A673 (cell line): ENCODE results near the gene TMEM259. TPM values are rescaled to one million over a fixed set of nuclear protein-coding genes. Genes with fewer than 3 reads are reported as not detected.
A peak's percentile ranks its signal among the peaks of the same experiment; 100 is the strongest.

Experiments
- BruUV-seq: library from RNA; stranded (reverse); fragments of 400-500 nt; replicated peaks from 2 replicates; lab custom pipeline; 2021; lab: Mats Ljungman, UMichigan
- CTCF ChIA-PET: fragments of 300-600 bp; sonication (Branson Sonifier 250); formaldehyde crosslinking; loops from one replicate; lab custom pipeline; 2022; ENCODE audit warnings: antibody characterized with exemption; lab: Charles Lee
- POLR2A ChIA-PET: fragments of 300-600 bp; sonication (Branson Sonifier 250); formaldehyde crosslinking; loops from one replicate; lab custom pipeline; 2022; ENCODE audit warnings: antibody characterized with exemption; ENCODE audit not compliant: low non-redundant PET; lab: Charles Lee
- DNase-seq: peaks from one replicate; pipeline ENCODE4 v3.0.0-alpha.2; 2015; ENCODE audit warnings: low spot score
- H3K27ac ChIP-seq: fragments of 200-600 bp; sonication (generic); 2 replicates; pipeline ENCODE4 v1.5.1; 2016; ENCODE audit warnings: mixed run types, low read depth, mild to moderate bottlenecking, mixed read lengths, antibody characterized with exemption, low read length; ENCODE audit not compliant: poor library complexity, severe bottlenecking
- H3K27me3 ChIP-seq: fragments of 200-600 bp; sonication (generic); replicated peaks from 2 replicates; pipeline ENCODE4 v1.6.1; 2017; ENCODE audit warnings: mixed run types, low read depth, mild to moderate bottlenecking, mixed read lengths, antibody characterized with exemption, low read length; ENCODE audit not compliant: insufficient read depth, poor library complexity
- H3K36me3 ChIP-seq: fragments of 200-600 bp; sonication (generic); 2 replicates; pipeline ENCODE4 v1.6.1; 2016; ENCODE audit warnings: mixed run types, mild to moderate bottlenecking, mixed read lengths, antibody characterized with exemption, low read length; ENCODE audit not compliant: insufficient read depth, poor library complexity, severe bottlenecking
- H3K4me1 ChIP-seq: fragments of 200-600 bp; sonication (generic); 2 replicates; pipeline ENCODE4 v1.6.1; 2017; ENCODE audit warnings: mixed run types, mild to moderate bottlenecking, mixed read lengths, antibody characterized with exemption, low read length; ENCODE audit not compliant: insufficient read depth, poor library complexity, severe bottlenecking
- H3K4me3 ChIP-seq: fragments of 200-600 bp; sonication (generic); 2 replicates; pipeline ENCODE4 v1.5.1; 2016; ENCODE audit warnings: low read depth, mixed run types, mild to moderate bottlenecking, mixed read lengths, low read length; ENCODE audit not compliant: poor library complexity, severe bottlenecking
- H3K9me3 ChIP-seq: fragments of 200-600 bp; sonication (generic); 2 replicates; pipeline ENCODE4 v1.6.1; 2016; ENCODE audit warnings: mixed run types, low read depth, mild to moderate bottlenecking, mixed read lengths, antibody characterized with exemption, low read length; ENCODE audit not compliant: poor library complexity, severe bottlenecking
- CTCF ChIP-seq: fragments of 300-800, 200-600 bp; sonication (generic); conservative IDR thresholded peaks from 2 replicates; pipeline ENCODE4 v1.5.1; 2017; ENCODE audit warnings: low read depth, mild to moderate bottlenecking, antibody characterized with exemption, low read length, moderate library complexity, mixed read lengths
- EZH2 ChIP-seq: fragments of 200-600 bp; sonication (generic); IDR thresholded peaks from 2 replicates; pipeline ENCODE4 v1.6.1; 2017; ENCODE audit warnings: borderline replicate concordance, low read depth, mild to moderate bottlenecking, mixed read lengths, antibody characterized with exemption, low read length; ENCODE audit not compliant: poor library complexity, severe bottlenecking
- intact Hi-C: fragments of 100-400 bp; cut with micrococcal nuclease; formaldehyde crosslinking; loops from one replicate; pipeline ENCODE4 v1.10.0; 2022; ENCODE audit not compliant: unreplicated experiment
- total RNA-seq: library from RNA; stranded (reverse); gene quantifications from 2 replicates; pipeline ENCODE4 v1.2.3, GENCODE V29; 2021

Gene TMEM259
- total RNA-seq, 1 experiment from 2014 or later, result 151 TPM

GRCh38 chr19:1015061-1015781 is 5.7 kb downstream of the TMEM259 start:
- no TSS peak for BruUV-seq
- ChIA-PET POLR2A (no interaction called here), CTCF (no interaction called here)
- Histone ChIP-seq H3K27ac (peak overlapping the region; percentile 54), H3K4me1 (peaks cover 30% of the 10 kb centered on the region), H3K9me3 (no peaks in the 10 kb centered on the region), H3K4me3 (no peak overlapping the region), H3K27me3 (no peaks in the 10 kb centered on the region), H3K36me3 (peaks cover 36% of the 10 kb centered on the region)
- no peak for DNase-seq
- TF ChIP-seq CTCF (no peak), EZH2 (no peak)
- intact Hi-C loops, result no loop called here

DNA sequence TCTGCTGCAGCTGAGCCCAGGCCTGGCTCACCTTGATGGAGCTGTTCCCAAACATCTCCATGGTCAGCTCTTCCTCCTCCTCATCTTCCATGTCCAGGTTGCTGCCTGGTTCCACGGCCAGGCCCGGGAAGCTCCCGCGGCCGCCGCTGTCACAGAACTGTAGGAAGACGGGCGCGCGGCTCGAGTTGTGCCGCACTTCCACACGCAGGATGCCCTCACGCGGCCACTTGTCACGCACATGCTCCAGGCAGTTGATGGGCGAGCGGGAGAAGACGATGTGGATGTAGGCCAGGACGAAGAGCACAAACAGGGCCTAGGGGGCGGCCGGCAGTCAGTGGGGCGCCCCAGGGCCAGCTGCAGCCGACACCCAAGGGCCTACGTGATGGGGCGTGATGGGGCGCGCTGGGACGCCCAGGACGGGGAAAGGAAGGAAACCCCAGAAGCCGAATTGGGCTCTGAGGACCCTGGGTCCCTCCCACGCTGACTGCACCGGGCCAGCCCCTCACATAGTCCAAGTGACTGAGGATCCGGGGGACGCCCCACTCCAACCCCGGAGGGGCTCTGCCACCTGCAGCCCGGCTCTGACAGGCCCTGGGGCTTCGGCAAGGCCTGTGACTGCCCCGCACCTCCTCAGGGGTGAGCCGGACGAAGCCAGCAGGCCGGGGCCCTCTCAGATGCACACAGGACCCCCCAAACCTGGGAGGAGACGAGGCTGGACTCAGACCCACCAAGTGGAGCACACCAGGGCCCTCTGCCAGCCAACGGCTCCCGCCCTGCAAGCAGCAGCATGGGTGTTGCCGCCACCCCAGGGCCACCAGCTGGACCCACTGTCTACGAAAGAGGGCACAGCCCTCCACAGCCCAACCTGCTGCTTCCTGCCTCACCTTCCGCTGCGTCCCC is 6.5 kb downstream of the TMEM259 start:
- TF ChIP-seq EZH2 (no peak), CTCF (no peak)
- no TSS peak for BruUV-seq
- DNase-seq, result no peak
- POLR2A ChIA-PET, result interaction anchor here (0.7 kb wide), 1 partner anchor 18 kb away, joined by 3 read pairs; no protein-coding TSS in a partner anchor
- Histone ChIP-seq H3K27ac (no peak overlapping the region), H3K4me1 (peaks cover 34% of the 10 kb centered on the region), H3K9me3 (no peaks in the 10 kb centered on the region), H3K36me3 (peaks cover 42% of the 10 kb centered on the region), H3K4me3 (no peak overlapping the region), H3K27me3 (no peaks in the 10 kb centered on the region)
- intact Hi-C loops, result no loop called here
- CTCF ChIA-PET, result no interaction called here

GRCh38 chr19:1013218-1013617 is 7.7 kb downstream of the TMEM259 start:
- no TSS peak for BruUV-seq
- no peaks in the 10 kb centered on the region for H3K9me3 ChIP-seq
- no peak overlapping the region for H3K4me3 ChIP-seq
- H3K4me1 ChIP-seq, result peaks cover 30% of the 10 kb centered on the region
- DNase-seq, result no peak
- no peak overlapping the region for H3K27ac ChIP-seq
- POLR2A ChIA-PET, result interaction anchor here (0.6 kb wide), 1 partner anchor 13 kb away, joined by 14 read pairs; the partner anchor contains the start of gene CNN2
- H3K27me3 ChIP-seq, result no peaks in the 10 kb centered on the region
- intact Hi-C loops, result no loop called here
- no peak for TF ChIP-seq EZH2
- TF ChIP-seq CTCF, result no peak
- CTCF ChIA-PET, result no interaction called here
- peaks cover 47% of the 10 kb centered on the region for H3K36me3 ChIP-seq
